Measurements from ENCODE around the gene NIF3L1.

NIF3L1 gene

DNA sequence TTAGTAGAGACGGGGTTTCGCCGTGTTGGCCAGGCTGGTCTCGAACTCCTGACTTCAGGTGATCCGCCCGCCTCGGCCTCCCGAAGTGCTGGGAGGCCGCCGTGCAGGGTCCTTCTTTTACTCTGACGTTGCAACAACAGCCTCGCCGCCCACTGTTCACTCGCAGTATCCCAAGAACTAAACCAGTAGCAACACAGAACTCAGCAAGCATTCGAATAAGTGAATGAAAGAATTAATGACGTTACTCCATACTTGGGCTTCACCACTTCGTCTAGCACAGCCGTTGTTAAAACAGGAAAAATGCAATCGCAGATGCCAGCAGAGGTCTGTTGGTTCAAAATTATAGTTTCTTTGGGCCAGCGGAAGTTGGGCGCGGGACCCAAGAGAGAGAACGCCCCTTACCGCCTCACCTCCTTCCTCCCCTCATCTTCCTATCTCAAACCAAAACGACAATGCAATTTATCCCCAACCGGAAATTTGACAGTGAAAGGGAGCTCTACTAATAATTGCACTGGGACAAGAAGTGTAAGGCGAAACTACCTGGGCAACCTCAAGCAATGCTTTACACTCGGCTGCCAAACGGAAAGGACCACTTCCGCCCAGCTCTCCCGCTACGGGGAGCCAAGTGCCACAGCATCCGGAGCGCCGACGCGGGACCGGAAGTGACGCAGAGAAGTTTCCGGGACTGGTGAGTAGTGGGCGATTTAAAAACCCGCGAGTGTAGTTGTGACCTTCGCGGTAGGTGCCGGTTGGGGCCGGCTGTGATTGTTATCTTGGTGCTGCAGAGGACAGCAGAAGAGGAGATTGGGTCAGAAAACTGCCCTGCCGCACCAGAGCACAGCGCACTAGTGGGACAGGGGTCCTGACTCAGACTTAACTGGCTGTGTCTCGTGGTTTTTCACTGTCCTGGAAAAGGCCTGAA lies at the start of gene NIF3L1, which contains the start of gene PPIL3:
Gene NIF3L1 (plus strand): TSS at position 668 of the 922 bp plus-strand sequence. CDS start 2,573 bp downstream, outside the sequence.
Gene PPIL3 (minus strand): TSS at position 374 of the 922 bp plus-strand sequence. CDS start 1,462 bp downstream, outside the sequence.
- in situ Hi-C loops (cut with MboI; ENCODE audit: low sequenced_read_pairs): no loop called here
- Histone ChIP-seq H3K27me3 (ENCODE audit: low read depth) (no peaks in the 10 kb centered on the region), H3K36me3 (replicated peaks) (peaks cover 17% of the 10 kb centered on the region), H3K4me3 (peak within 1 kb of the TSS; percentile 84), H3K9me3 (no peaks in the 10 kb centered on the region), H3K4me1 (peaks cover 4% of the 10 kb centered on the region)
- DNase-seq (ENCODE audit: low spot score in 2 of 2): peak; percentile 99

DNA sequence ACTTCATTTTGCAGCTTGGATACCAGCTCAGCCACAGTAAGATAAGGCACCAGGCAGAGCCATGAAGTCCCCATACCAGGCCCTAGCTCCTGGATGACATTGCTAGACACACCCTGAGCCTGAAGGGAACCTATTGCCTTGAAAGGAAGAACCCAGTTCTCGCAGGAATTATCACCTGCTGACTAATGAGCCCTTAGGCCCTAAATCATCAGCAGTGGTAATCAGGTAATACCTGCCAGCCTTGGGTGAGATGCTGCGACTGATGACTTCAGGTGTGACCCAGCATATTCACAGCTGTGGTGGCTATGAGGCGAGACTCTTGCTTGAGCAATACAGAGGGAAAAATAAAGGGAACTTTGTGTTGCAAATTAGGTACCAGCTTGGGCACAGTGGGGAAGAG lies 49.7 kb upstream of the NIF3L1 start:
- DNase-seq (ENCODE audit: low spot score in 2 of 2): no peak
- Histone ChIP-seq H3K4me3 (no peak overlapping the region), H3K9me3 (peaks cover 9% of the 10 kb centered on the region; the same call in 1 of the 2 replicates), H3K4me1 (no peaks in the 10 kb centered on the region), H3K27me3 (ENCODE audit: low read depth) (no peaks in the 10 kb centered on the region), H3K36me3 (replicated peaks) (no peaks in the 10 kb centered on the region)
- in situ Hi-C loops (cut with MboI; ENCODE audit: low sequenced_read_pairs): no loop called here

DNA sequence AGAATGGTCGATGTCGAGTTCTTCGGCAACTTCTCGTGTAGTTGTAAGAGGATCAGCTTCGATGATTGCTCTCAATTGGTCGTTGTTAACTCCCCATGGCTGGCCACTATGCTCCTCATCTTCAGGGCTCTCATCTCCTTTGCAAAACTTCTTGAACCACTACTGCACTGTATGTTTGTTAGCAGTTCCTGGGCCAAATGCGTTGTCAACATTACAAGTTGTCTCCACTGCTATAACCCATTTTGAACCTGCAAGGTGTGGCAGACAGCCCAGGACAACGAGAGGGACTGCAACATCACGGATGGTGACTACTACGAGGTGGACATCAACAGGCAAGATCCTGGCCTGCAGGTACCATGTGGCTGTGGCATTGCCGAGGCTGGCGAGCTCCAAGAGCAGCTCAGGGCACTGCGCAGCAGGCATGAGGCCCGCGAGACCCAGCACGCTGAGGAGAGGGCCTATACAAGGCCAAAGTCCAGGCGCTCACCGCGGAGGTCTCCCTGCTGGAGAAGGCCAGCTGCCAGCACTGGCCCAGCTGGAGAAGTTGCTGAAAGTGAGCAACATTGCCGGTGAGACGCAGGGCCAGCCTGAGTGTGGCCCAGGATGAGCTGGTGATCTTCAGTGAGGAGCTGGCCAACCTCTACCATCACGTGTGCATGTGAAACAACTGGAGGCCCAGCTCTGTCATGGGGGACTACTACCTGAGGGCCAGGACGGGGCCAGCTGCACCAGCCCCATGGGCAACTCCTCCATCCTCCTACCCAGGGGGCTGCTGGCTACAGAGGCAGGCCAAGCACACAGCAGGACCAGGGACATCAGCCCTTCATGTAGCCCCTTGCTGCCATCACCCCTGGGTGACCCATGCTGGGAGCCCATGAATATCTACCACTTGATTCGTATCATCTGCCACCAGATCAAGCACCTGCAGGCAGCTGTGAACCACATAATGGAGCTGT lies 44.9 kb upstream of the NIF3L1 start:
- Histone ChIP-seq H3K27me3 (ENCODE audit: low read depth) (no peaks in the 10 kb centered on the region), H3K4me3 (no peak overlapping the region), H3K4me1 (no peaks in the 10 kb centered on the region), H3K36me3 (replicated peaks) (no peaks in the 10 kb centered on the region), H3K9me3 (no peaks in the 10 kb centered on the region)
- DNase-seq (ENCODE audit: low spot score in 2 of 2): no peak
- in situ Hi-C loops (cut with MboI; ENCODE audit: low sequenced_read_pairs): no loop called here

DNA sequence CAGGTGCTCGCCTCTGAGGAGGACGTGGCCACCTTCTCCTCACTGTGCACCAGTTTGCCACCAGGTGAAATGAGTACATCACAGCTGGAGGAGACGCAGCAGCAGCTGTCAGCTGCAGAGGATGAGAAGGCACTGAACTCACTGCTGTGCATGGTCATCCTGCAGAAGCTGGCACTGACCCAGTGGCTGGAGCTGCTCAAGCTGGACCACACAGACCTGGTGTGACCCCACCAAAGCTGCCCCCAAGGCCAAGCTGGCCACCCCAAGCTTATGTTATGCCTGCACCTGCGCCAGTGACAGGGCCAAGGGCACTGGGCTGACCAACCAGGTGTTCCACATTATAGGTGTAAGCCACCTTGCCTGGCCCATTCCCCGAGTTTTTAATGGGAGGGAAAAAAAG lies 44.0 kb upstream of the NIF3L1 start:
- H3K9me3 ChIP-seq: no peaks in the 10 kb centered on the region
- no peak overlapping the region for H3K4me3 ChIP-seq
- DNase-seq (ENCODE audit: low spot score in 2 of 2): no peak
- no peaks in the 10 kb centered on the region for H3K4me1 ChIP-seq
- no peaks in the 10 kb centered on the region for H3K36me3 ChIP-seq (replicated peaks)
- in situ Hi-C loops (cut with MboI; ENCODE audit: low sequenced_read_pairs): no loop called here
- H3K27me3 ChIP-seq (ENCODE audit: low read depth): no peaks in the 10 kb centered on the region

- DNase-seq (ENCODE audit: low spot score in 2 of 2): no peak
- H3K9me3 ChIP-seq: no peaks in the 10 kb centered on the region
- in situ Hi-C loops (cut with MboI; ENCODE audit: low sequenced_read_pairs): no loop called here
- H3K36me3 ChIP-seq (replicated peaks): no peaks in the 10 kb centered on the region; the same call in 1 of the 2 replicates
- no peak overlapping the region for H3K4me3 ChIP-seq
- no peaks in the 10 kb centered on the region for H3K27me3 ChIP-seq (ENCODE audit: low read depth)
- no peaks in the 10 kb centered on the region for H3K4me1 ChIP-seq
Measured at GRCh38 chr2:200845669-200846325, 43.4 kb upstream of the NIF3L1 start.

DNA sequence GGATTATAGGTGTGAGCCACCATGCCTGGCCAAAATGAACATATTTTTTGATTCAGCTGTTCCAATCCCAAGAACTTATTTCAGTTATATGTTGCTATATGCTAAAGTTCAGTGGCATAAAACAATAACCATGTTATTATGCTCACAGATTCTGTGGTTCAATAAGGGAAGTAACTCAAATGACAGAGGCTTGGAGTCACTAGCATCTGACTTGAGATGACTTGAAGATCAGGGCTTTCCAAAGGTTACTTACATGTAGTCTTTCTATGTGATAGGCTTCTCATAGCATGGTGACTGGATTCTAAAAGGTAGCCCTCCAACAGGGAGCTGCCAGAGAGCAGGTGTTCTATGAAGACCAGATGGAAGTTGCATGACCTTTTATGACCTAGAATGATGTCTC lies 41.9 kb upstream of the NIF3L1 start:
- no peak overlapping the region for H3K4me3 ChIP-seq
- peaks cover 14% of the 10 kb centered on the region for H3K36me3 ChIP-seq (replicated peaks)
- H3K4me1 ChIP-seq: no peaks in the 10 kb centered on the region
- in situ Hi-C loops (cut with MboI; ENCODE audit: low sequenced_read_pairs): no loop called here
- no peak for DNase-seq (ENCODE audit: low spot score in 2 of 2)
- no peaks in the 10 kb centered on the region for H3K27me3 ChIP-seq (ENCODE audit: low read depth)
- no peaks in the 10 kb centered on the region for H3K9me3 ChIP-seq

DNA sequence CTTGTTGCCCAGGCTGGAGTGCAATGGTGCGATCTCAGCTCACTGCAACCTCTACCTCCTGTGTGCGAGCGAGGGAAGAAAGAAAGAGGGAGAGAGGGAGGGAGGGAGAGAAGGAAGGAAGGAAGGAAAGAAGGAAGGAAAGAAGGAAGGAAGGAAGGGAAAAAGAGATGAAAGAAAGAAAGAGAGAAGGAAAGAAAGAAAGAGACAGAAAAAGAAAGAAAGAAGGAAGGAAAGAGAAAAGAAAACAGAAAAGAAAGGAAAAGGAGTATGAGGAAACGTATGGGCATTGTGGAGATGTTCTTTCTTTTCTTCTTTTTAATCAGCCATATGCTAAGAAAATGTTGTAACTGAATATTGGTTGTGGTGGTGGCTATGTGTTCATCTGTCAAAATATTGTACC lies 41.2 kb upstream of the NIF3L1 start:
- Histone ChIP-seq H3K9me3 (no peaks in the 10 kb centered on the region), H3K4me3 (no peak overlapping the region), H3K36me3 (replicated peaks) (peaks cover 20% of the 10 kb centered on the region), H3K4me1 (no peaks in the 10 kb centered on the region), H3K27me3 (ENCODE audit: low read depth) (no peaks in the 10 kb centered on the region)
- no peak for DNase-seq (ENCODE audit: low spot score in 2 of 2)
- in situ Hi-C loops (cut with MboI; ENCODE audit: low sequenced_read_pairs): no loop called here

DNA sequence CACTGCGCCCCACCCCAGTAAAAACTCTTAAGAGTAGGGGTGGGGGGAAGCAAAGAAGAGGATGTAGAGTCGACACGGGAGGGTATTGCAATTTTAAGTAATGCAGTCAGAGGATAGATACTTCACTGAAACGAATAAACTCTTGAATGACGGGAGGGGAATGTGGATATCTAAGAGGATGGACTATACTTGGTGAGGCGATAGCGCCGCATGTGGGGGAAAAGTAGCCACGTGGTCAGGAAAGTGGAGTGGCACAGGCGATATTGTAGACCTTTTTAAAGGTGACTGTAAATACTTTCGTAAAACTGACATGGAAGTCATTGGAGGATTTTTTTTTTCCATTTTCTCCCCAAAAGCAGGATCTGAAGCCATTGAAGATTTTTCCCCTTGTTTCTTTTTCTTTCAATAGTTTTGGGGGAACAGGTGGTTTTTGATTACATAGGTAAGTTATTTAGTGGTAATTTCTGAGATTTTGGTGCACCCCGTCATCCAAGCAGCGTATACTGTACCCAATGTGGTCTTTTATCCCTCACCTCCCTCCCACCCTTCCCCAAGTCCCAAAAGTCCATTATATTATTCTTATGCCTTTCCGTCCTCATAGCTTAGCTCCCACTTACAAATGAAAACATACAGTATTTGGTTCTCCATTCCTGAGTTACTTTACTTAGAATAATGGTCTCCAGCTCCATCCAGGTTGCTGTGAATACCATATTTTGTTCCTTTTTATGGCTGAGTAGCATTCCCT lies 38.5 kb upstream of the NIF3L1 start:
- in situ Hi-C loops (cut with MboI; ENCODE audit: low sequenced_read_pairs): no loop called here
- H3K27me3 ChIP-seq (ENCODE audit: low read depth): no peaks in the 10 kb centered on the region
- DNase-seq (ENCODE audit: low spot score in 2 of 2): no peak
- H3K9me3 ChIP-seq: no peaks in the 10 kb centered on the region
- no peak overlapping the region for H3K4me3 ChIP-seq
- no peaks in the 10 kb centered on the region for H3K4me1 ChIP-seq
- peaks cover 48% of the 10 kb centered on the region for H3K36me3 ChIP-seq (replicated peaks)

GRCh38 chr2:200851398-200852248 lies 37.5 kb upstream of the NIF3L1 start:
- no peak for DNase-seq (ENCODE audit: low spot score in 2 of 2)
- peaks cover 57% of the 10 kb centered on the region for H3K36me3 ChIP-seq (replicated peaks)
- H3K4me3 ChIP-seq: no peak overlapping the region
- H3K27me3 ChIP-seq (ENCODE audit: low read depth): no peaks in the 10 kb centered on the region
- in situ Hi-C loops (cut with MboI; ENCODE audit: low sequenced_read_pairs): no loop called here
- H3K4me1 ChIP-seq: no peaks in the 10 kb centered on the region
- no peaks in the 10 kb centered on the region for H3K9me3 ChIP-seq

DNA sequence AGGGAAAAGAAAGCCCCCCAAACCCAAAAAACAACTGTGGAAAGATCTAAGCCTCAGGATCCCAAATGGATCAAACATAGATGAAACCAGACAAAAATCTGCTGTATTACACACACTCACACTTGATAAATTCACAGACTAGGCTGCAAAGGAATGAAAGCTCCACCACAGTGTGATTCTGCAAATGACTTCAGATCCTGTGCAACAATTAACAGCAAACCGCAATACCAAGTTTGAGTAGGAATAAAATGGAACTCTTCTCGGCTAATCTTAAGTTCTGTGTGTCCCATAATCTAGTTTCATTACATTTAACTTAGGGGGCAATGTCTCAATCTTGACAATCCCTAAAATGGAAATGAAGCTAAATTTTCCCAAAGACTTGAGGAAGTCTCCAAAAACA lies 36.6 kb upstream of the NIF3L1 start:
- Histone ChIP-seq H3K9me3 (no peaks in the 10 kb centered on the region), H3K27me3 (ENCODE audit: low read depth) (no peaks in the 10 kb centered on the region), H3K36me3 (replicated peaks) (peaks cover 67% of the 10 kb centered on the region), H3K4me3 (no peak overlapping the region), H3K4me1 (no peaks in the 10 kb centered on the region)
- no peak for DNase-seq (ENCODE audit: low spot score in 2 of 2)
- in situ Hi-C loops (cut with MboI; ENCODE audit: low sequenced_read_pairs): no loop called here

DNA sequence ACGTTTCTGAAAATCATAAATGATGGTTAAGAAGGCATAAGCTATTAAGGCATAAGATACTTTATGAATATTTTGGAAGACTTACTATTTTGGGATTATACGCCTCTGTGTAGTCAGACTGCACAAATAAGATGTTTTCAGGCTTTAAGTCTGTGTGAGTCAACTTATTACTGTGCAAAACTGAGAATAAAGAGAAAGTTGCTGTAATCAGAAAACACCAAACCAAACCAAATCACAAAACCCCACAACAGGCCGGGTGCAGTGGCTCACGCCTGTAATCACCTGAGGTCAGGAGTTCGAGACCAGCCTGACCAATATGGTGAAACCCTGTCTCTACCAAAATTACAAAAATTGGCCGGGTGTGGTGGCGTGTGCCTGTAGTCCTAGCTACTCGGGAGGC lies 32.4 kb upstream of the NIF3L1 start:
- DNase-seq (ENCODE audit: low spot score in 2 of 2): no peak
- in situ Hi-C loops (cut with MboI; ENCODE audit: low sequenced_read_pairs): no loop called here
- H3K36me3 ChIP-seq (replicated peaks): peaks cover 100% of the 10 kb centered on the region
- H3K4me1 ChIP-seq: peaks cover 15% of the 10 kb centered on the region
- no peaks in the 10 kb centered on the region for H3K9me3 ChIP-seq
- no peaks in the 10 kb centered on the region for H3K27me3 ChIP-seq (ENCODE audit: low read depth)
- H3K4me3 ChIP-seq: no peak overlapping the region

DNA sequence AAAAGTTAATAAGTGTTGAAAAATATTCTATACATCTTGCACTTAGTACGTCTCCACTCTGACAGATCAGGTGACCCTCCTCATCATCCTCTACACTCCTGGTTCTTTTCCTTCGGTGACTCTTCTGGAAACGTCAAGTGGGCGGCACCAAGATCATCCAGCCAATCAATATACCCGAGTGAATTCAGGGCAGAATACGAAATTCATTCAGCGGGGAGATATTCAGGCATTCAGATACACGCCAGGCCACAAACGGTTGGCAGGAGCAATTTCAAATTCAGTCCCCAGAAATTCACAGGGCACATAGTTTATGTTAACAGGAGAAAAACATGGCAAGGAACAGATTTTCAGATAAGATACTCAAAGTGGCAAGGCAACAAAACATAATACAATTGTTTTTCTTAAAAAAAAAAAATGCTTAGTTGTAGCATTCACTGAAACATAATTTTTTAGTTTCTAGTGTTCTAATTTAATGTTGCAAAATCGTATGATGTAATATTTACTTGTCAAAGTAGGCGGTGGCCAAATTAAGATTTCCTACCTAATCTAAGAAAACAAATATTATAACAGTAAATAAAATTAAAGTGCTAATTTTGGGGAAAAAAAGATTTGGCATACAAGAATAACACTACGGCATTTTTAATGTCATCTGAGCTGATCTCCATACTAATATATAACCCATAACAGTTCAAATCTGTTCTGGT lies 28.9 kb upstream of the NIF3L1 start:
- peaks cover 79% of the 10 kb centered on the region for H3K36me3 ChIP-seq (replicated peaks)
- DNase-seq (ENCODE audit: low spot score in 2 of 2): no peak

More for the DNA sequence above, 28.9 kb upstream of the NIF3L1 start:
- Histone ChIP-seq H3K4me3 (no peak overlapping the region), H3K27me3 (ENCODE audit: low read depth) (no peaks in the 10 kb centered on the region), H3K4me1 (peaks cover 16% of the 10 kb centered on the region), H3K9me3 (no peaks in the 10 kb centered on the region)
- in situ Hi-C loops (cut with MboI; ENCODE audit: low sequenced_read_pairs): no loop called here

All from HAP-1 (cell line).